Endothelial cell of umbilical vein (primary cell): ENCODE measurements around the gene NRCAM.

Source experiments
- POLR2A ChIP-seq: IDR thresholded peaks from 2 replicates; pipeline ENCODE4 v1.6.1; 2012; ENCODE audit warnings: low read depth, mild to moderate bottlenecking, control low read depth, low read length
- TF ChIP-seq, protein P1 (sequence below), 2 donors: IDR thresholded peaks; 1 replicate in 1 of 2; 2 replicates in 1 of 2; pipeline ENCODE4 v1.5.1; 2011; ENCODE audit warnings: low read length in 2 of 2, mild to moderate bottlenecking in 2 of 2, moderate library complexity in 2 of 2, control low read depth in 1 of 2, inconsistent platforms in 1 of 2, low read depth in 1 of 2; ENCODE audit not compliant: insufficient read depth in 1 of 2; ENCODE audit errors: extremely low read depth in 1 of 2

GRCh38 chr7:108137993-108138392 lies 318.2 kb downstream of the NRCAM start:
- TF ChIP-seq, protein P1, sequence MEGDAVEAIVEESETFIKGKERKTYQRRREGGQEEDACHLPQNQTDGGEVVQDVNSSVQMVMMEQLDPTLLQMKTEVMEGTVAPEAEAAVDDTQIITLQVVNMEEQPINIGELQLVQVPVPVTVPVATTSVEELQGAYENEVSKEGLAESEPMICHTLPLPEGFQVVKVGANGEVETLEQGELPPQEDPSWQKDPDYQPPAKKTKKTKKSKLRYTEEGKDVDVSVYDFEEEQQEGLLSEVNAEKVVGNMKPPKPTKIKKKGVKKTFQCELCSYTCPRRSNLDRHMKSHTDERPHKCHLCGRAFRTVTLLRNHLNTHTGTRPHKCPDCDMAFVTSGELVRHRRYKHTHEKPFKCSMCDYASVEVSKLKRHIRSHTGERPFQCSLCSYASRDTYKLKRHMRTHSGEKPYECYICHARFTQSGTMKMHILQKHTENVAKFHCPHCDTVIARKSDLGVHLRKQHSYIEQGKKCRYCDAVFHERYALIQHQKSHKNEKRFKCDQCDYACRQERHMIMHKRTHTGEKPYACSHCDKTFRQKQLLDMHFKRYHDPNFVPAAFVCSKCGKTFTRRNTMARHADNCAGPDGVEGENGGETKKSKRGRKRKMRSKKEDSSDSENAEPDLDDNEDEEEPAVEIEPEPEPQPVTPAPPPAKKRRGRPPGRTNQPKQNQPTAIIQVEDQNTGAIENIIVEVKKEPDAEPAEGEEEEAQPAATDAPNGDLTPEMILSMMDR (IDR thresholded peaks at IDR 0.05; ENCODE audit: extremely low read depth in 1 of 2, insufficient read depth in 1 of 2, low read depth in 1 of 2, low read length in 2 of 2) = no peak
- TF ChIP-seq POLR2A = no peak
